Loucy (cell line): ENCODE measurements around the gene CEP131.

ENCODE experiments used
- H2AFZ ChIP-seq: fragments of 200-600 bp; sonication (generic); 2 replicates; pipeline ENCODE4 v1.6.0; 2016; ENCODE audit warnings: antibody characterized with exemption, mild to moderate bottlenecking, low read length, moderate library complexity
- H3F3A ChIP-seq: fragments of 200-600 bp; 2 replicates; pipeline ENCODE4 v1.6.0; 2016; ENCODE audit warnings: antibody characterized with exemption, low read depth, mild to moderate bottlenecking
- H3K27me3 ChIP-seq: fragments of 200-600 bp; sonication (generic); 2 replicates; pipeline ENCODE4 v1.6.1; 2014; ENCODE audit warnings: low read length, mild to moderate bottlenecking; ENCODE audit not compliant: insufficient read depth, poor library complexity, severe bottlenecking
- H3K36me3 ChIP-seq: fragments of 200-600 bp; sonication (generic); 2 replicates; pipeline ENCODE4 v1.6.1; 2016; ENCODE audit warnings: low read length; ENCODE audit not compliant: insufficient read depth
- H3K4me1 ChIP-seq: fragments of 200-600 bp; sonication (generic); 2 replicates; pipeline ENCODE4 v1.5.1; 2014; ENCODE audit warnings: low read length, mild to moderate bottlenecking; ENCODE audit not compliant: insufficient read depth, poor library complexity, severe bottlenecking
- H3K4me2 ChIP-seq: fragments of 200-600 bp; sonication (generic); 2 replicates; pipeline ENCODE4 v1.6.0; 2014; ENCODE audit warnings: antibody characterized with exemption, low read length, low read depth, mild to moderate bottlenecking; ENCODE audit not compliant: poor library complexity, severe bottlenecking
- H3K4me3 ChIP-seq: fragments of 200-600 bp; sonication (generic); 2 replicates; pipeline ENCODE4 v1.5.1; 2014; ENCODE audit warnings: low read length, mild to moderate bottlenecking, mixed read lengths; ENCODE audit not compliant: poor library complexity, severe bottlenecking
- H3K79me2 ChIP-seq: fragments of 200-600 bp; sonication (generic); 2 replicates; pipeline ENCODE4 v1.6.1; 2014; ENCODE audit warnings: low read length; ENCODE audit not compliant: insufficient read depth
- H3K9ac ChIP-seq: fragments of 200-600 bp; sonication (generic); 2 replicates; pipeline ENCODE4 v1.6.0; 2014; ENCODE audit warnings: mild to moderate bottlenecking, low read depth, low read length, moderate library complexity; ENCODE audit not compliant: poor library complexity, severe bottlenecking
- H3K9me2 ChIP-seq: fragments of 200-600 bp; sonication (generic); replicated peaks from 2 replicates; pipeline ENCODE4 v1.6.1; 2016; ENCODE audit warnings: low read depth, low read length, mixed read lengths
- H3K9me3 ChIP-seq: fragments of 200-600 bp; sonication (generic); 2 replicates; pipeline ENCODE4 v1.6.1; 2014; ENCODE audit warnings: mild to moderate bottlenecking, antibody characterized with exemption, low read length, low read depth; ENCODE audit not compliant: insufficient read depth
- H4K20me1 ChIP-seq: fragments of 200-600 bp; sonication (generic); 2 replicates; pipeline ENCODE4 v1.6.0; 2014; ENCODE audit warnings: antibody characterized with exemption, low read length, mild to moderate bottlenecking; ENCODE audit not compliant: insufficient read depth, poor library complexity, severe bottlenecking
- EZH2phosphoT487 ChIP-seq: fragments of 200-600 bp; IDR thresholded peaks from 2 replicates; pipeline ENCODE4 v1.6.1; 2018; ENCODE audit warnings: antibody characterized with exemption, mild to moderate bottlenecking, moderate library complexity, borderline replicate concordance
- TF ChIP-seq, protein P1 (sequence below): fragments of 200-600 bp; sonication (generic); conservative IDR thresholded peaks from 2 replicates; pipeline ENCODE4 v1.5.1; 2014; ENCODE audit warnings: mild to moderate bottlenecking, antibody characterized with exemption, low read length

Gene CEP131

GRCh38 chr17:81160747-81161453, 61.9 kb downstream of the CEP131 start:
- Histone ChIP-seq H3K36me3 (no peaks in the 10 kb centered on the region), H3K9me2 (no peaks in the 10 kb centered on the region), H3K27me3 (no peaks in the 10 kb centered on the region), H3K4me2 (no peak overlapping the region), H2AFZ (no peak overlapping the region), H4K20me1 (no peaks in the 10 kb centered on the region), H3K79me2 (no peaks in the 10 kb centered on the region), H3K4me3 (no peak overlapping the region), H3K9me3 (no peaks in the 10 kb centered on the region), H3F3A (no peaks in the 10 kb centered on the region), H3K4me1 (no peaks in the 10 kb centered on the region), H3K9ac (no peak overlapping the region)
- TF ChIP-seq EZH2phosphoT487: no peak
- TF ChIP-seq, protein P1, sequence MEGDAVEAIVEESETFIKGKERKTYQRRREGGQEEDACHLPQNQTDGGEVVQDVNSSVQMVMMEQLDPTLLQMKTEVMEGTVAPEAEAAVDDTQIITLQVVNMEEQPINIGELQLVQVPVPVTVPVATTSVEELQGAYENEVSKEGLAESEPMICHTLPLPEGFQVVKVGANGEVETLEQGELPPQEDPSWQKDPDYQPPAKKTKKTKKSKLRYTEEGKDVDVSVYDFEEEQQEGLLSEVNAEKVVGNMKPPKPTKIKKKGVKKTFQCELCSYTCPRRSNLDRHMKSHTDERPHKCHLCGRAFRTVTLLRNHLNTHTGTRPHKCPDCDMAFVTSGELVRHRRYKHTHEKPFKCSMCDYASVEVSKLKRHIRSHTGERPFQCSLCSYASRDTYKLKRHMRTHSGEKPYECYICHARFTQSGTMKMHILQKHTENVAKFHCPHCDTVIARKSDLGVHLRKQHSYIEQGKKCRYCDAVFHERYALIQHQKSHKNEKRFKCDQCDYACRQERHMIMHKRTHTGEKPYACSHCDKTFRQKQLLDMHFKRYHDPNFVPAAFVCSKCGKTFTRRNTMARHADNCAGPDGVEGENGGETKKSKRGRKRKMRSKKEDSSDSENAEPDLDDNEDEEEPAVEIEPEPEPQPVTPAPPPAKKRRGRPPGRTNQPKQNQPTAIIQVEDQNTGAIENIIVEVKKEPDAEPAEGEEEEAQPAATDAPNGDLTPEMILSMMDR: no peak

GRCh38 chr17:81160306-81160705, 62.5 kb downstream of the CEP131 start:
- H3K4me2 ChIP-seq: no peak overlapping the region
- H4K20me1 ChIP-seq: no peaks in the 10 kb centered on the region
- H3K4me3 ChIP-seq: no peak overlapping the region
- no peaks in the 10 kb centered on the region for H3K27me3 ChIP-seq
- H3K9ac ChIP-seq: no peak overlapping the region
- H3K9me3 ChIP-seq: no peaks in the 10 kb centered on the region
- no peaks in the 10 kb centered on the region for H3K36me3 ChIP-seq
- no peak for TF ChIP-seq EZH2phosphoT487
- TF ChIP-seq, protein P1: no peak
- H3K79me2 ChIP-seq: no peaks in the 10 kb centered on the region
- no peaks in the 10 kb centered on the region for H3K9me2 ChIP-seq
- H3F3A ChIP-seq: no peaks in the 10 kb centered on the region
- no peak overlapping the region for H2AFZ ChIP-seq
- H3K4me1 ChIP-seq: no peaks in the 10 kb centered on the region

DNA sequence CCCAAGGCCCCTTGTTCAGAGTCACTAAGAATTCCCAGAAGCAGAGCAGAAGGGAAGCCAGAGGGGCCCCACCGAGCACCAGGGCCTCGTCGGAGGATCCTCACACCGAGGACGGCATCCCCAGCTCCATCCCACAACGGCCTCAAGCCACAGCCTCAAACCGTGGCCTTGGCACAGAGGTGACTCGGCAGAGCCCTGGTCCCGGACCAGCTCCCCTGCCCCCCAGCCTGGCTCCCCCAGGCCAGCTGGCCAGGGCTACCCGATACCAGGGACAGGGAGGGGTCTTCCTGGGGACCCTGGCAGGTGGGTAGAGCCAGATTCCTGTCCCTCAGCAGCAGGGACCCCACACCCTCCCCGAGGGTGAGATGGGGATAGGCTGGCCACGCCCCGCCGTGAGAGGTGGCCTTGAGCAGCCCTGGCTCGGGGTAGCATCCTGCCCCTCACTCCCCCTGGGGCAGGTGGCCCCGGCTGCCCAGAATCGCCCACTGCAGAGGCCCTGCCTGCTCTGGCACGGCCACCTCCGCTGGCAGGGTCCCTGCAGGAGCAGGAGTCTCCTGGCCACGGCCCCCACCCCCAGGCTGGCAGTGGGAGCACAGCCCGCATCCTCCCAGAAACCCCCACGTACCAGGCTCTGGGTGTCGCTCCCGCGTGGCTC, 63.0 kb downstream of the CEP131 start:
- Histone ChIP-seq H4K20me1 (no peaks in the 10 kb centered on the region), H3K4me1 (no peaks in the 10 kb centered on the region), H3K9ac (no peak overlapping the region), H3K79me2 (no peaks in the 10 kb centered on the region), H3K36me3 (no peaks in the 10 kb centered on the region), H3K9me3 (no peaks in the 10 kb centered on the region), H3K4me3 (no peak overlapping the region), H3K4me2 (no peak overlapping the region), H3K27me3 (no peaks in the 10 kb centered on the region), H3K9me2 (no peaks in the 10 kb centered on the region), H3F3A (no peaks in the 10 kb centered on the region), H2AFZ (no peak overlapping the region)
- TF ChIP-seq, protein P1: no peak
- no peak for TF ChIP-seq EZH2phosphoT487
